Measurements from ENCODE around the gene TMEM52. TPM values are rescaled to one million over a fixed set of nuclear protein-coding genes. Genes with fewer than 3 reads are reported as not detected.

Gene TMEM52
- total and polyA plus RNA-seq, 9 of the 15 experiments (the other 6 are each of a cell fraction or from before 2014, with no cell fraction given), result 0.37 to 22.5 (median 6.8) TPM

GRCh38 chr1:1899266-1899966 is 19.7 kb downstream of the TMEM52 start (continued):
- TF ChIP-seq, protein P1, sequence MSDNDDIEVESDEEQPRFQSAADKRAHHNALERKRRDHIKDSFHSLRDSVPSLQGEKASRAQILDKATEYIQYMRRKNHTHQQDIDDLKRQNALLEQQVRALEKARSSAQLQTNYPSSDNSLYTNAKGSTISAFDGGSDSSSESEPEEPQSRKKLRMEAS (CRISPR knock-in tag; IDR thresholded peaks at IDR 0.05), result peak; percentile 75; the same call in 1 of the 2 replicates

DNA sequence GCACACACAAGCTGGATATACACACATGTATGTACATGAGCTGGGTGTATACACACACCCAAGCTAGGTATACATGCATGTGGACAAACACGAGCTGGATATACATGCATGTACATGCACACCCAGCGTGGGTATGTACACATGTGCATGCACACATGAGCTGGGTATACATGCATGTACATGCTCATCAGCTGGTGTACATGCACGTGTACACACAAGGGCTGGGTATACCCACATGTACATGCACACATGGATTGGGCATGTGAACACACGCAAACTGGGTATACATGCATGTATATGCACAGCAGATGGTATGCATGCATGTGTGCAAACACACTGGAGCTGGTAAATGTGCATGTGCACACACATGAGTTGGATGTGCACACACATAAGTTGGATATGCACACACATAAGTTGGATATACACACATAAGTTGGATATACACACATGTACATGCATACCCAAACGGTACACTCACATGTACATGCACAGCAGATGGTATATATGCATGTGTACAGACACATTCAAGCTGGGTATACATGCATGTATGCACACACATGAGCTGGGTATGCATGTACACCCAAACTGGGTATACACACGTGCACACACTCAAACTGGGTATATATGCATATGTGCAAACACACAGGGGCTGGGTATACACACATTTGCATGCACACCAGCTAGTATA is 20.7 kb downstream of the TMEM52 start:
- BruUV-seq (replicated peaks), result no TSS peak
- peaks cover 0 to 14% of the 10 kb centered on the region in 2 experiments; a peak in 3 of 5 replicates for H3K27me3 ChIP-seq (ENCODE audit: control insufficient read depth in 2 of 2, insufficient read depth in 2 of 2, low read length in 2 of 2)
- H3K36me3 ChIP-seq (ENCODE audit: control insufficient read depth, insufficient read depth, low read length), result no peaks in the 10 kb centered on the region
- no peak overlapping the region for H3K4me3 ChIP-seq
- H2AFZ ChIP-seq (ENCODE audit: low read depth, low read length), result no peak overlapping the region
- no peaks in the 10 kb centered on the region for H3K79me2 ChIP-seq (ENCODE audit: control insufficient read depth, insufficient read depth, low read length)
- H3K4me1 ChIP-seq (replicated peaks in 1 of 2; ENCODE audit: control insufficient read depth in 2 of 2, insufficient read depth in 2 of 2, low read length in 2 of 2), result peaks cover 6 to 54% of the 10 kb centered on the region in 2 experiments; a peak in 3 of 5 replicates
- CTCF ChIA-PET (ENCODE audit: low intra/inter-chr PET ratio), result interaction anchor here (0.6 kb wide), 1 partner anchor 33 kb away, joined by 3 read pairs; no protein-coding TSS in a partner anchor
- H3K9me1 ChIP-seq (ENCODE audit: control insufficient read depth, insufficient read depth, low read length), result no peaks in the 10 kb centered on the region
- H4K20me1 ChIP-seq (replicated peaks; ENCODE audit: control insufficient read depth, insufficient read depth, low read length), result no peaks in the 10 kb centered on the region
- no peak overlapping the region for H3K9ac ChIP-seq (ENCODE audit: insufficient read depth in 1 of 2, low read depth in 2 of 2, low read length in 2 of 2)
- WGBS (ENCODE audit: insufficient coverage, low coverage, missing lambda C conversion rate), result 3% methylated on average over 6 of the region's 6 CpGs
- ATAC-seq, result no peak
- H3K27ac ChIP-seq (ENCODE audit: extremely low read depth, low read depth, low read length), result no peak overlapping the region
- in situ Hi-C loops (cut with MboI) (no loop called here), intact Hi-C loops (cut with micrococcal nuclease) (no loop called here)
- no peak for DNase-seq (ENCODE audit: extremely low read depth in 1 of 4, low spot score in 3 of 4)
- H3K4me2 ChIP-seq (ENCODE audit: insufficient read depth, low read length), result no peak overlapping the region
- FAIRE-seq, result no peak
- POLR2A ChIA-PET, result interaction anchor here (0.7 to 1.5 kb wide), 4 partner anchors 9 to 29 kb away, joined by 3 to 4 read pairs (median 3); no protein-coding TSS in a partner anchor
- peaks cover 4% of the 10 kb centered on the region; the same call in 1 of the 2 replicates for H3K9me3 ChIP-seq (replicated peaks; ENCODE audit: control insufficient read depth, insufficient read depth, low read depth, low read length)
- TF ChIP-seq ARID2 (IDR thresholded peaks at IDR 0.05), result peak; percentile 94
- TF ChIP-seq, protein P2, sequence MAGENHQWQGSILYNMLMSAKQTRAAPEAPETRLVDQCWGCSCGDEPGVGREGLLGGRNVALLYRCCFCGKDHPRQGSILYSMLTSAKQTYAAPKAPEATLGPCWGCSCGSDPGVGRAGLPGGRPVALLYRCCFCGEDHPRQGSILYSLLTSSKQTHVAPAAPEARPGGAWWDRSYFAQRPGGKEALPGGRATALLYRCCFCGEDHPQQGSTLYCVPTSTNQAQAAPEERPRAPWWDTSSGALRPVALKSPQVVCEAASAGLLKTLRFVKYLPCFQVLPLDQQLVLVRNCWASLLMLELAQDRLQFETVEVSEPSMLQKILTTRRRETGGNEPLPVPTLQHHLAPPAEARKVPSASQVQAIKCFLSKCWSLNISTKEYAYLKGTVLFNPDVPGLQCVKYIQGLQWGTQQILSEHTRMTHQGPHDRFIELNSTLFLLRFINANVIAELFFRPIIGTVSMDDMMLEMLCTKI (IDR thresholded peaks at IDR 0.05; ENCODE audit: partially characterized antibody), result no peak
- TF ChIP-seq ZC3H11A (IDR thresholded peaks at IDR 0.05; ENCODE audit: low read depth, low read length), result no peak
- no peak for TF ChIP-seq POLR2A (conservative IDR thresholded peaks at IDR 0.05)
- TF ChIP-seq NCOR1 (IDR thresholded peaks at IDR 0.05), result 0 out of 2 replicates have a peak, but pooled peaks have one; percentile 37
- peak; percentile 32; the same call in 1 of the 2 replicates for TF ChIP-seq ZNF224 (CRISPR knock-in tag; IDR thresholded peaks at IDR 0.05)
- TF ChIP-seq ZFP30 (CRISPR knock-in tag; IDR thresholded peaks at IDR 0.05; ENCODE audit: borderline replicate concordance), result no peak
- no peak for TF ChIP-seq RAD51 (IDR thresholded peaks at IDR 0.05; ENCODE audit: borderline replicate concordance, low read depth)
- no peak for TF ChIP-seq AFF1 (IDR thresholded peaks at IDR 0.05; ENCODE audit: low read depth in 1 of 2, partially characterized antibody in 2 of 2)
- no peak for TF ChIP-seq SAFB2 (IDR thresholded peaks at IDR 0.05; ENCODE audit: borderline replicate concordance, low read depth, low read length, severe bottlenecking)

Measured in K562 (cell line).